Tibial nerve (tissue), 4 donors: ENCODE data around the gene LDHAL6B. TPM values are rescaled to one million over a fixed set of nuclear protein-coding genes. Genes with fewer than 3 reads are reported as not detected.

ENCODE experiments used
- DNase-seq, 2 donors: peaks; one replicate each; pipeline ENCODE4 v3.0.0-alpha.2; 2019; ENCODE audit warnings: low spot score in 2 of 2
- H3K27ac ChIP-seq, 4 donors: fragments of 200-600 bp; sonication (generic) in 3 of 4; one replicate each; pipeline ENCODE4 v1.5.1; 2017 to 2019; ENCODE audit warnings: mild to moderate bottlenecking in 1 of 4
- H3K27me3 ChIP-seq, 2 donors: fragments of 200-600 bp; sonication (generic) in 1 of 2; one replicate each; pipeline versions ENCODE4 v1.5.1 to v1.6.0; 2017 to 2019
- H3K36me3 ChIP-seq, 3 donors: fragments of 200-600 bp; sonication (generic); one replicate each; pipeline ENCODE4 v1.5.1; 2018 to 2019
- H3K4me1 ChIP-seq, 4 donors: fragments of 200-600 bp; sonication (generic) in 3 of 4; one replicate each; pipeline ENCODE4 v1.5.1; 2017 to 2019
- H3K4me3 ChIP-seq, 4 donors: fragments of 200-600 bp; sonication (generic) in 3 of 4; one replicate each; pipeline ENCODE4 v1.5.1; 2017 to 2019; ENCODE audit warnings: mild to moderate bottlenecking in 1 of 4, moderate library complexity in 1 of 4
- H3K9me3 ChIP-seq, 4 donors: fragments of 200-600 bp; sonication (generic) in 3 of 4; one replicate each; pipeline ENCODE4 v1.5.1; 2017 to 2019
- EP300 ChIP-seq, 2 donors: sonication (generic); formaldehyde crosslinking; IDR thresholded peaks; one replicate each; pipeline ENCODE4 v1.6.1; 2017; ENCODE audit warnings: antibody characterized with exemption in 2 of 2, mild to moderate bottlenecking in 1 of 2
- POLR2A ChIP-seq, 2 donors: fragments of 450-650 bp; IDR thresholded peaks; one replicate each; pipeline ENCODE4 v1.6.1; 2017; ENCODE audit warnings: antibody characterized with exemption in 2 of 2, mild to moderate bottlenecking in 2 of 2, moderate library complexity in 2 of 2
- WGBS, 2 donors: methylation state at CpG; one replicate each; pipeline ENCODE4 v1.1.5; 2018; 5-methylcytosine and 5-hydroxymethylcytosine counted together
- total RNA-seq, 4 donors: library from RNA; depleted of rRNA; stranded (reverse); fragments of >200 nt; gene quantifications; one replicate each; pipeline ENCODE4 v1.1.0, GENCODE V29; 2016
- TF ChIP-seq, protein P1 (sequence below), 5 experiments: fragments of 200-600 bp in 3 of 5; fragments of 450-650 bp in 2 of 5; sonication (generic) in 3 of 5; IDR thresholded peaks; one replicate each; pipeline ENCODE4 v1.5.1; 2016 to 2019; ENCODE audit warnings: antibody characterized with exemption in 5 of 5, mild to moderate bottlenecking in 3 of 5, moderate library complexity in 2 of 5

LDHAL6B gene
- total RNA-seq, 4 donors from 2014 or later, result not detected

DNA sequence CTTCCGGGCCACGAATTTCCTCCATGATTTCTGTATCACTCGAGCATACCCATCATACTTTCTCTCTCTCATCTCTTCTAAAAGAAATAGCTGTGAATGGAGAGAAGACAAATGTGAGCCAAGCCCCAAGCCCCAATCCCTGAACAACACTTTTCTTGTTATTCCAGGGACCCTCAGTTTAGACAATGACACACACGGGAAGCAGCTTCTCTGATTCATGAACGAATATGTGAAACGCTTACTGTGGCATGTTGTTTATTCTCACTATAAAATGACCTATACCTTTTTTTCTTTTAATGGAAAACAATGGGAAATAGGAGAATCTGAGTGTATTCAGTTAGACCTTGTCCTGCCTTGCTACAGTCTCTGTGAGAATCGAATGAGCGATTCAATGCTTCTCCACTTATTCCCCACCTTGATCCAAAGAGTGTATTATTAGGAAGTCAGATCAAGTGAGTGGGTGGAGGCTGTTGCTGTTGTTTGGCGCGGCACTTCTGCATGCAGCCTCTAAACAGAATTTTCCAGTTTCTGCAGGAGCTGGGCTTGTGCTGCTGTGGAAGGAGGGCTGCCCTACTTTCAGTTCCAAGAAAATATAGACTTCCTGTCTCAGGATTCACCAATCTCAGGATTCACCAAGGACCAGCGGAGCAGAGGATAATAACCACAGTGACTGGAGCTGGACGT is 32.4 kb upstream of the LDHAL6B start:
- 77 to 78% methylated on average over 12 of the region's 12 CpGs for WGBS, 2 donors
- Histone ChIP-seq H3K36me3 (peaks cover 0 to 67% (median 0%) of the 10 kb centered on the region in 3 donors), H3K27ac (peak overlapping the region in 2 of 4 donors; percentile 52 to 70), H3K27me3 (no peaks in the 10 kb centered on the region), H3K4me1 (peaks cover 0 to 30% (median 8%) of the 10 kb centered on the region in 4 donors), H3K9me3 (no peaks in the 10 kb centered on the region), H3K4me3 (no peak overlapping the region)
- TF ChIP-seq POLR2A (IDR thresholded peaks at IDR 0.05), result no peak
- TF ChIP-seq EP300 (IDR thresholded peaks at IDR 0.05), result no peak
- TF ChIP-seq, protein P1, sequence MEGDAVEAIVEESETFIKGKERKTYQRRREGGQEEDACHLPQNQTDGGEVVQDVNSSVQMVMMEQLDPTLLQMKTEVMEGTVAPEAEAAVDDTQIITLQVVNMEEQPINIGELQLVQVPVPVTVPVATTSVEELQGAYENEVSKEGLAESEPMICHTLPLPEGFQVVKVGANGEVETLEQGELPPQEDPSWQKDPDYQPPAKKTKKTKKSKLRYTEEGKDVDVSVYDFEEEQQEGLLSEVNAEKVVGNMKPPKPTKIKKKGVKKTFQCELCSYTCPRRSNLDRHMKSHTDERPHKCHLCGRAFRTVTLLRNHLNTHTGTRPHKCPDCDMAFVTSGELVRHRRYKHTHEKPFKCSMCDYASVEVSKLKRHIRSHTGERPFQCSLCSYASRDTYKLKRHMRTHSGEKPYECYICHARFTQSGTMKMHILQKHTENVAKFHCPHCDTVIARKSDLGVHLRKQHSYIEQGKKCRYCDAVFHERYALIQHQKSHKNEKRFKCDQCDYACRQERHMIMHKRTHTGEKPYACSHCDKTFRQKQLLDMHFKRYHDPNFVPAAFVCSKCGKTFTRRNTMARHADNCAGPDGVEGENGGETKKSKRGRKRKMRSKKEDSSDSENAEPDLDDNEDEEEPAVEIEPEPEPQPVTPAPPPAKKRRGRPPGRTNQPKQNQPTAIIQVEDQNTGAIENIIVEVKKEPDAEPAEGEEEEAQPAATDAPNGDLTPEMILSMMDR (IDR thresholded peaks at IDR 0.05), result no peak
- DNase-seq, result no peak

GRCh38 chr15:59174835-59175831 is 31.5 kb upstream of the LDHAL6B start:
- H3K9me3 ChIP-seq, result no peaks in the 10 kb centered on the region
- peaks cover 0 to 22% (median 6%) of the 10 kb centered on the region in 4 donors for H3K4me1 ChIP-seq
- DNase-seq, result peak; percentile 28 to 39
- no peak overlapping the region for H3K4me3 ChIP-seq
- H3K27ac ChIP-seq, result peak overlapping the region; percentile 14 to 80 (median 56)
- no peaks in the 10 kb centered on the region for H3K27me3 ChIP-seq
- WGBS, 2 donors, result 47 to 48% methylated on average over 10 of the region's 10 CpGs
- no peak for TF ChIP-seq EP300 (IDR thresholded peaks at IDR 0.05)
- TF ChIP-seq, protein P1 (IDR thresholded peaks at IDR 0.05), result peak; percentile 47 to 67 (median 61)
- H3K36me3 ChIP-seq, result peaks cover 0 to 69% (median 0%) of the 10 kb centered on the region in 3 donors

- TF ChIP-seq EP300 (IDR thresholded peaks at IDR 0.05) (no peak), POLR2A (IDR thresholded peaks at IDR 0.05) (no peak)
- TF ChIP-seq, protein P1 (IDR thresholded peaks at IDR 0.05), result no peak
- H3K4me1 ChIP-seq, result peaks cover 0 to 14% (median 3%) of the 10 kb centered on the region in 4 donors
- H3K4me3 ChIP-seq, result no peak overlapping the region
- H3K9me3 ChIP-seq, result peaks cover 0 to 6% (median 2%) of the 10 kb centered on the region in 4 donors
- peaks cover 0 to 67% (median 3%) of the 10 kb centered on the region in 3 donors for H3K36me3 ChIP-seq
- peak overlapping the region in 2 of 4 donors; percentile 70 to 80 for H3K27ac ChIP-seq
- 82 to 88% methylated on average over 9 of the region's 9 CpGs for WGBS, 2 donors
- no peaks in the 10 kb centered on the region for H3K27me3 ChIP-seq
- DNase-seq, result no peak
These were observed 29.9 kb upstream of the LDHAL6B start for GRCh38 chr15:59176653-59177316.

DNA sequence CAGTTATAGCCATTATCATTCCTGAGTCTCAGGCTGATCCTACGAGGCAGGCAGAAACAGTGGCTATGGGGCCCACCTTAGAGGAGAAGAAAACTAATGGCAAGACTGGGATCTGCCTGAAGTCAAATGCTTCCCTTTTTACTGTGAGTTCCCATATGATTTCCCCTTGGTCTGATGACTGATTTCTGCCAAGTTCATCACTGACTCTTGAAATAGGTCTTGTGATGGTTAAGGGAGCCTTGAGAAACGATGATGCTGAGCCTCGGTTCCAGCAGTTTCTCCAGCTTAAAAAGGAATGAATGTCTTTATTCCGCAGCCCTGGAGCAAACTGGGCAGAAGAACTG is 29.4 kb upstream of the LDHAL6B start:
- H3K4me1 ChIP-seq, result peaks cover 0 to 14% (median 3%) of the 10 kb centered on the region in 4 donors
- H3K9me3 ChIP-seq, result peaks cover 0 to 11% (median 3%) of the 10 kb centered on the region in 4 donors
- WGBS, 2 donors, result 77 to 80% methylated on average over 4 of the region's 4 CpGs
- peak overlapping the region in 2 of 4 donors; percentile 70 to 80 for H3K27ac ChIP-seq
- H3K36me3 ChIP-seq, result peaks cover 0 to 67% (median 3%) of the 10 kb centered on the region in 3 donors
- no peak overlapping the region for H3K4me3 ChIP-seq
- H3K27me3 ChIP-seq, result no peaks in the 10 kb centered on the region
- TF ChIP-seq EP300 (IDR thresholded peaks at IDR 0.05), result peak in 1 of 2 donors; percentile 65
- TF ChIP-seq, protein P1 (IDR thresholded peaks at IDR 0.05), result no peak
- no peak for TF ChIP-seq POLR2A (IDR thresholded peaks at IDR 0.05)
- DNase-seq, result peak in 1 of 2 donors; percentile 31
